Subcutaneous abdominal adipose tissue (tissue), 5 donors: ENCODE results near the gene LANCL3.
"Not testable (repeated sequence)": the region's sequence is repeated elsewhere in the genome, so short reads cannot be mapped to it uniquely, and the experiment has no call there.

ENCODE experiments used
- H3K27ac ChIP-seq: one replicate; pipeline ENCODE4 v1.7.0; 2013; ENCODE audit warnings: low read depth, mild to moderate bottlenecking, inconsistent platforms, low read length, moderate library complexity
- H3K27me3 ChIP-seq, 5 donors: one replicate each; pipeline ENCODE4 v1.7.0; 2013; ENCODE audit warnings: low read length in 5 of 5, inconsistent platforms in 1 of 5; ENCODE audit not compliant: control insufficient read depth in 5 of 5, insufficient read depth in 4 of 5
- H3K36me3 ChIP-seq, 5 donors: one replicate each; pipeline ENCODE4 v1.7.0; 2013; ENCODE audit warnings: low read length in 5 of 5; ENCODE audit not compliant: control insufficient read depth in 5 of 5, insufficient read depth in 5 of 5
- H3K4me1 ChIP-seq, 5 donors: one replicate each; pipeline ENCODE4 v1.7.0; 2013; ENCODE audit warnings: low read length in 5 of 5, mild to moderate bottlenecking in 3 of 5, moderate library complexity in 1 of 5; ENCODE audit not compliant: control insufficient read depth in 5 of 5, insufficient read depth in 5 of 5
- H3K4me3 ChIP-seq, 5 donors: one replicate each; pipeline ENCODE4 v1.7.0; 2013; ENCODE audit warnings: low read length in 5 of 5, low read depth in 1 of 5
- H3K9ac ChIP-seq, 5 donors: one replicate each; pipeline ENCODE4 v1.7.0; 2013; ENCODE audit warnings: low read length in 5 of 5, mild to moderate bottlenecking in 4 of 5, moderate library complexity in 3 of 5
- H3K9me3 ChIP-seq, 5 donors: one replicate each; pipeline ENCODE4 v1.7.0; 2013; ENCODE audit warnings: low read length in 5 of 5; ENCODE audit not compliant: control insufficient read depth in 5 of 5
- donor health status: healthy.
- donor health status: healthy.
- donor health status: healthy.
- donor health status: healthy.
- donor health status: healthy.

The LANCL3 gene

GRCh38 chrX:37570349-37570748, 1.1 kb upstream of the LANCL3 start:
- H3K27ac ChIP-seq, H3K4me3 ChIP-seq, H3K36me3 ChIP-seq, H3K9ac ChIP-seq, H3K9me3 ChIP-seq: not testable (repeated sequence)
- Histone ChIP-seq H3K27me3 (peaks cover 0 to 18% (median 4%) of the 10 kb centered on the region in 5 donors), H3K4me1 (peaks cover 0 to 10% (median 0%) of the 10 kb centered on the region in 5 donors)

DNA sequence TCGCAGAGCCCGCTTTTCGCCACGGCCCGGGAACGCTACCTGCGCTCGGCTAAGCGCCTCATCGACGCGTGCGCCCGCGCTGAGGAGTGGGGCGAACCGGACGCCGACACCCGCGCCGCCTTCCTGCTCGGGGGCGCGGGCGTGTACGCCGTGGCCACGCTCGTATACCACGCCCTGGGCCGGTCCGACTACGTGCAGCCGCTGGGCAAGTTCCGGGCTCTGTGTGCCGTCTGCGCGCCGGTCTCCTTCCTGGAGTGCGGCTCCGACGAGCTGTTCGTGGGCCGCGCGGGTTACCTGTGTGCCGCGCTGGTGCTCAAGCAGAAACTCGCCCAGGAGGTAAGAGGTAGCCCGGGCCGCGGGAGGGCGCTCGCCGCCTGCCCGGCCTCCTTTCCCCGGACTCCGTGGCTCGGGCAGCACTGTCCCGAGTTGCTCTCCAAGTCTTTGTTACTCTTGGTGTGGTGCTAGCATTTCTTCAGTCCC, 687 bp downstream of the LANCL3 start:
- not testable (repeated sequence) for H3K9me3 ChIP-seq, H3K36me3 ChIP-seq, H3K9ac ChIP-seq, H3K27ac ChIP-seq
- Histone ChIP-seq H3K27me3 (peaks cover 0 to 15% (median 4%) of the 10 kb centered on the region in 5 donors), H3K4me1 (peaks cover 0 to 10% (median 0%) of the 10 kb centered on the region in 5 donors), H3K4me3 (peak overlapping the region in 3 of 5 donors; percentile 37 to 52 (median 51))

- not testable (repeated sequence) for H3K9ac ChIP-seq, H3K9me3 ChIP-seq, H3K36me3 ChIP-seq, H3K4me3 ChIP-seq, H3K27ac ChIP-seq
- Histone ChIP-seq H3K27me3 (peaks cover 0 to 15% (median 4%) of the 10 kb centered on the region in 5 donors), H3K4me1 (peaks cover 0 to 10% (median 0%) of the 10 kb centered on the region in 5 donors)
Observed at GRCh38 chrX:37573121-37573520, 1.7 kb downstream of the LANCL3 start.

DNA sequence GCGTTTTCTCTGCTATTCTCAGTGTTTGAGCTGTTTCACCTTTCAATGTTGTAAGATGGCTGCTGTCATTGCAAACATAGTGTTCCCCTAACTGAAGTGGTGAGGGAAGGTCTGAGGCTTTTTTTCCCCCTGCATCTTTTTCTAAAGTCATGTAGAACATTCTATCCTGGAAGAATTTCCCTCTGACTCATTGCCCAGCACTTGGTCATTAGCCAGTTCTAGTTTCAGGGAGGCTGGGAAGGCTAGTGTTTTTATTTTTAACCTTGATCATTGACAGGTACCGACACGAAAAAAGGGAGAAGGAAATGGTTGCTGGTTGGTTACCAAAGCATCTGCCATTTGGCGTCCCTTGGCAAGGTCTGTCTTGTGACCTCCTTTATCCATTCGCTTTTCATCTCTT, 6.6 kb downstream of the LANCL3 start:
- Histone ChIP-seq H3K27ac (no peak overlapping the region), H3K36me3 (no peaks in the 10 kb centered on the region), H3K9ac (no peak overlapping the region), H3K4me1 (no peaks in the 10 kb centered on the region), H3K27me3 (peaks cover 0 to 6% (median 0%) of the 10 kb centered on the region in 5 donors), H3K4me3 (no peak overlapping the region), H3K9me3 (no peaks in the 10 kb centered on the region)

- Histone ChIP-seq H3K4me1 (no peaks in the 10 kb centered on the region), H3K9me3 (no peaks in the 10 kb centered on the region), H3K27ac (no peak overlapping the region), H3K4me3 (no peak overlapping the region), H3K9ac (no peak overlapping the region), H3K27me3 (peaks cover 0 to 3% (median 0%) of the 10 kb centered on the region in 5 donors), H3K36me3 (no peaks in the 10 kb centered on the region)
Observed at GRCh38 chrX:37580080-37580479, 8.6 kb downstream of the LANCL3 start.

DNA sequence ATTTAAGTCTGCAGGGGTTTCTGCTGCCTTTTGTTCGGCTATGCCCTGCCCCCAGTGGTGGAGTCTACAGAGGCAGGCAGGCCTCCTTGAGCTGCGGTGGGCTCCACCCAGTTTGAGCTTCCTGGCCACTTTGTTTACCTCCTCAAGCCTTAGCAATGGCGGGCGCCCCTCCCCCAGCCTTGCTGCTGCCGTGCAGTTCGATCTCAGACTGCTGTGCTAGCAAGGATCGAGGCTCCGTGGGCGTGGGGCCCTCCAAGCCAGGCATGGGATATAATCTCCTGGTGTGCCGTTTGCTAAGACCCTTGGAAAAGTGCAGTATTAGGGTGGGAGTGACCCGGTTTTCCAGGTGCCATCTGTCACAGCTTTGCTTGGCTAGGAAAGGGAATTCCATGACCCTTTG, 15.9 kb downstream of the LANCL3 start:
- H3K9ac ChIP-seq, H3K27ac ChIP-seq, H3K27me3 ChIP-seq, H3K36me3 ChIP-seq, H3K4me3 ChIP-seq, H3K4me1 ChIP-seq, H3K9me3 ChIP-seq: not testable (repeated sequence)

GRCh38 chrX:37590047-37590446, 18.6 kb downstream of the LANCL3 start:
- Histone ChIP-seq H3K27me3 (no peaks in the 10 kb centered on the region), H3K9me3 (peaks cover 0 to 5% (median 0%) of the 10 kb centered on the region in 5 donors), H3K27ac (no peak overlapping the region), H3K9ac (no peak overlapping the region), H3K36me3 (no peaks in the 10 kb centered on the region), H3K4me1 (no peaks in the 10 kb centered on the region), H3K4me3 (no peak overlapping the region)

DNA sequence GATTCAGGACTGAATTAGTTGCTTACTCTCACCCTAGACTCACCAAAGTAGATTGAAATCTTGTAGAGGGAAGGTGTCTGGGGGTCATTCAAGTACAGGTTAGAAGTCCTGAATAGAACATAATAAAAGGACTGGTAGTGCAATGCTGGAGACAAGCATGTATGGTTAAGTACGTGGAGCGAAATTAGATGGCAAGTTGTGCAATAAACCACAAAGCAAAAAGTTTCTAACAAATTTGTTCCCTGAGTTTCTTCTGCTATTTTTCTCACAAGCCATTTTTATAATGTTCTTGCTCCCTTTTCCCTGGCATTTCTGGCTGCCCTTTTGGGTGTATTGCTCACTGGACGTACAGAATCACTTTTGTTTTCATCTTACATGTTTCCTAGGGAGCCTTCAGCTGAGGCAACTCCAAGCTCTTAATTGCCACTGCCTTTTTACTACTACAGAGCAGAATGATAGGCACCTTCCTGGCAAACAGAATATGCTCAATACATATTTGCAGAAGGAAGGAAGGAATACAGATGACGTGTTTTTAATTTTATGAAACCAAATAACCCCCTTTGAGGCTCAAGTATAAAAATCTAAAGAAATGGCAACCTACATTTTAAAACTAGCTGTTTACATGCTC, 23.4 kb downstream of the LANCL3 start:
- H3K27ac ChIP-seq: no peak overlapping the region
- H3K27me3 ChIP-seq: peaks cover 0 to 13% (median 4%) of the 10 kb centered on the region in 5 donors
- no peak overlapping the region for H3K9ac ChIP-seq
- no peaks in the 10 kb centered on the region for H3K36me3 ChIP-seq
- H3K4me1 ChIP-seq: no peaks in the 10 kb centered on the region
- H3K9me3 ChIP-seq: no peaks in the 10 kb centered on the region
- H3K4me3 ChIP-seq: no peak overlapping the region

GRCh38 chrX:37599729-37600128, 28.3 kb downstream of the LANCL3 start:
- Histone ChIP-seq H3K9me3 (no peaks in the 10 kb centered on the region), H3K4me1 (no peaks in the 10 kb centered on the region), H3K9ac (no peak overlapping the region), H3K27ac (no peak overlapping the region), H3K27me3 (peaks cover 3 to 13% (median 5%) of the 10 kb centered on the region in 5 donors), H3K4me3 (no peak overlapping the region), H3K36me3 (no peaks in the 10 kb centered on the region)

DNA sequence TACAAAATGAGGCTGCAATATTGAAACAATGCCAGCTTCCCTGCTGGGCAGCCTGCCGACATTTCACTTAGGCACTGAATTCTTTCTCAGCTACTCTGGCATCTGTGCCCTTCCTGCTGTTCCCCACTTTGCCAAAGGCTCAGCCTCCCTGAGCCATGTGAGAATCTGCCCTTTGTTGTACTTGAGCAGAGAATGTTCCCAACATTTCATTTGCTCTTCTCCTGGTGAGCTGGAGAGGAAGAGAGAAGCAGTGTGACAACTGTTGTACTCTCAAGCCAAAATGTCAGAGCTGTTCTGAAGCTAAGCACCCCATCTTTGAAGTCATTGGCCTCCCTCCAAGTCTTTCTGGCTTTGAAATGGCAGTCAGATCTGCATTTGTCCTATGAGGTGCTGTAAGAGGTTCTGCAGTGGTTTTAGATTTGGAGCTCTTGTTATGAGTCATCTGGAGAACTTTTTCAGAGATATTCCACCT, 32.5 kb downstream of the LANCL3 start:
- Histone ChIP-seq H3K27me3 (peaks cover 0 to 17% (median 13%) of the 10 kb centered on the region in 5 donors), H3K4me3 (no peak overlapping the region), H3K9ac (no peak overlapping the region), H3K9me3 (no peaks in the 10 kb centered on the region), H3K36me3 (no peaks in the 10 kb centered on the region), H3K4me1 (no peaks in the 10 kb centered on the region), H3K27ac (no peak overlapping the region)
